GM18951 (cell line): ENCODE results near the gene DGUOK.

Source experiments
- POLR2A ChIP-seq: IDR thresholded peaks from 4 replicates; pipeline ENCODE4 v1.6.1; 2011; ENCODE audit warnings: mild to moderate bottlenecking; ENCODE audit not compliant: insufficient read length, insufficient read depth; ENCODE audit errors: extremely low read depth
- in situ Hi-C: fragments of 300-500 bp; cut with MboI; formaldehyde crosslinking; loops from one replicate; pipeline ENCODE4 v1.12.0; 2022; ENCODE audit warnings: low sequenced_read_pairs, mixed read lengths, inconsistent platforms; ENCODE audit not compliant: unreplicated experiment

The DGUOK gene

GRCh38 chr2:73919596-73920228 is 7.0 kb upstream of the DGUOK start:
- TF ChIP-seq POLR2A: no peak
- in situ Hi-C loops: no loop called here

DNA sequence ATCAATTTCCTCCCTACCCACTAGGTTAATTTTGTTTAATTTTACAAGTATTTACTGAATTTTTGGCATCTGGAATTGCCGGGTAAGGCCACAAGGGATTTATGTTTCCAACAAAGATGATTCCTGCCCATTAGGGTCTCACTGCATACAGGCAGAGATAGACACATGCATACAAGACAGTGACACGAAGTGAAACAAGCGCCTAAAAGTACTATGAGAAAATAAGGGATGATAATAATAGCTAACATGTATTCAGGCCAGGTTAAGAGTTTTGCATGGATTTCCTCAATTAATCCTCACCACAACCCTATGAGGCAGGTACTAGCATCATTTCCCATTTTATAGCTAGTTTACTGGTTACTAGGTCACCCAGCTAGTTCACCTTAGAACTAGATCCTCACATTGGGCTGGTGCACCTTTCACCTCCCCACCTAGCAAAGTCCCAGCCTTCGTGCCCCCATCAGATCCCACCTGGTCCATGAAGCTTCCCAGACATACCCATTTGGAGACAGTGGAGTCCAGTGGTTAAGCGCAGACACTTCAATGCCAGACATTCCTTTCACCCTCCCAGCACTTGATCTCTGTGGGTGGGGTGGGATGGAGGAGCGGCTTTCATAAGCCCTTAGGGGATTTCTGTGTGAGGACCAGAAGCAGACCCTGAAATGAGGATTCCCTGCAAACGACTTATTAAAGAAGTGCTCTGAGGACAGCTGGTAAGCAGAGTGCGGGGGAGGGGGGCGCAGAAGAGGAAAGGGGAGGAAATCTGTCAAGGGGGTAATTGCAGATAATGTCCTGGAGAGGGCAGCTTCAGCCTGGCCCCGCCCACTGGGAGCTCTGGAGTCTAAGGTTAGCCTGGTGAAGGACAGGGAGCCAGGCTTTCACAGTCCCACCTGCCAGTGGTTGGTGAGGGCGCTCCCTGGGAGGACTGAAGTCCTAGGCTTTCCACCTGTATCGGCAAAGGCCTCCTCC is 5.8 kb upstream of the DGUOK start:
- in situ Hi-C loops: no loop called here
- TF ChIP-seq POLR2A: no peak

DNA sequence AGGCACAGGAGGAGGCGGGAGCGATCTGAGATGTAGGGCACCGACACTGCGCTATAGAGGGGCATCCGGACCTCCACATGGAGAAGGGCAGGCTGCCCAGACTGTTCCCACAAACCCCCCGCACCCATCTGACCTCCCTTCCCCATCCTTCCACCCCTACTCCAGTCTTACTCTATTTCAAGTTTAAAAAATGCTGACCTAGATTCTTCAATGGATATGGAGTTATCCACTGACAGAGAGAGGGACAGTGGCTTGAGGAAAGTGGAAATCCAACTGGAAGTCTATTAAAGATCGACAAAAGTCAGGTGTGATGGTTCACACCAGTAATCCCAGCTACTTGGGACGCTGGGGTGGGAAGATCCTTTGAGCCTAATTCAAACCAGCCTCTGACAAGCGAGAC is 5.1 kb upstream of the DGUOK start:
- no peak for TF ChIP-seq POLR2A
- in situ Hi-C loops: no loop called here

- in situ Hi-C loops: no loop called here
- no peak for TF ChIP-seq POLR2A
Observed at GRCh38 chr2:73922681-73923080, 4.0 kb upstream of the DGUOK start.

- TF ChIP-seq POLR2A: no peak
- in situ Hi-C loops: no loop called here
Observed at GRCh38 chr2:73925033-73925704, 1.5 kb upstream of the DGUOK start.

DNA sequence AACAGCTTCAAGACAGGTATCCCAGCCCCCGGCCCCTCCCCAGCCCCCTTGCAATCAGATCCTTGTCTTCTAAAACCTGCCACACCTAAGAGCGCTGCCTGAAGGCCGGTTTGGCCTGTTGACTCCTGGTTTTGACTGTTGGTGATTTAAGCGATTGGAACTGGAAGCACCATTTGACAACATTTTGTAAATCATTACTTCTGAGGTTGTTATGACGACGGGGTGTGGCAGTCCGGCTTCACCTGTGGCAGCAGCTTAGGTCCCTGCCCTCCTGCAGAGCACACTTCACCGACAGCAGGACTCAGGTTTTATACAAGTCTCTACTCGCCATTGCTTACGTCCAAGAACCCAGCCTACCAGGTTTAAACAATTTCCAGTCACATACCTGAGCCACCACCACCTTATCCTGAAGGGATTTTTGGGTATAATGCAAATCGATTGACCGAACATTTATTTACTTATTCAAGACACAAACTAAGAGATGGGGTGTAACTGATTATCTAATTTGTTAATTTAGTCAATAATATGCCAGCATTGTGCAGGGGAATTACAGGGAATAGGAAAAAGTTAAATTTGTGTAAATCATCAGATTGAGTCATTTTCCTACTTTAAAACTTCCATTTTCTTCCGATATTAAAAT is 707 bp upstream of the DGUOK start:
- TF ChIP-seq POLR2A: no peak
- in situ Hi-C loops: no loop called here

GRCh38 chr2:73927344-73927743 is 664 bp downstream of the DGUOK start:
- in situ Hi-C loops: no loop called here
- no peak for TF ChIP-seq POLR2A

DNA sequence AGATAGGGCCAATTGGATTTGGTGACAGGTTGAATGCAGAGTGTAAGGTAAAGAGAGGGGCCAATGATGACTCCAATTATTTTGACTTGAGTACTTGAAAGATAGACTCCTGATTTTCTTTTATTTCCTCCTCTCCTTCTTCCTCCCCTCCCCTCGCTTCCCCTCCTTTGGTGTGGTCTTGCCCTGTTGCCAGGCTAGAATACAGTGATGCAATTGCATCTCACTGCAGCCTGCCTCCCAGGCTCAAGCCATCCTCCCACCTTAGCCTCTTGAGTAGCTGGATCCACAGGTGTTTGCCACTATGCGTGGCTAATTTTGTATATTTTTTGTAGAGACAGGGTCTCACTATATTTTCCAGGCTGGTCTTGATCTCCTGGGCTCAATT is 2.3 kb downstream of the DGUOK start:
- no peak for TF ChIP-seq POLR2A
- in situ Hi-C loops: no loop called here

DNA sequence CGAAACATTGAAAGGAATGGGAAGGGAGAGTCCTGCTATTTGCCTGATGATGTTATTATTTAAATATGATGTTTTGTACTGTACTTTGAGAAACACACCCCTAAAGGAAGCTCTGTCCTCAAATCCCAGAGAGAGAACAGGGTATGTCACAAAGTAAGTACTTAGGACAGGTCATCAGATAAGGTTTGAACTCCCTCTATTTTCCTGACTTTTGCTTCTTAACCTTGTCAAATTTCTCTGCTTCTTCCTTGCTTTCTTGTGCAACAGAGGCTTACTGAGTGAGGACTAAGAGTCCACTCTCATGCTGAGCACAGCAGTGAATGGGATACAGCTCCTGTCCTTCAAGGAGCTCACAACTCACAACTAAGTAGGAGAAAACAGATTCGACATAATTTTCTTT is 3.7 kb downstream of the DGUOK start:
- TF ChIP-seq POLR2A: no peak
- in situ Hi-C loops: no loop called here

DNA sequence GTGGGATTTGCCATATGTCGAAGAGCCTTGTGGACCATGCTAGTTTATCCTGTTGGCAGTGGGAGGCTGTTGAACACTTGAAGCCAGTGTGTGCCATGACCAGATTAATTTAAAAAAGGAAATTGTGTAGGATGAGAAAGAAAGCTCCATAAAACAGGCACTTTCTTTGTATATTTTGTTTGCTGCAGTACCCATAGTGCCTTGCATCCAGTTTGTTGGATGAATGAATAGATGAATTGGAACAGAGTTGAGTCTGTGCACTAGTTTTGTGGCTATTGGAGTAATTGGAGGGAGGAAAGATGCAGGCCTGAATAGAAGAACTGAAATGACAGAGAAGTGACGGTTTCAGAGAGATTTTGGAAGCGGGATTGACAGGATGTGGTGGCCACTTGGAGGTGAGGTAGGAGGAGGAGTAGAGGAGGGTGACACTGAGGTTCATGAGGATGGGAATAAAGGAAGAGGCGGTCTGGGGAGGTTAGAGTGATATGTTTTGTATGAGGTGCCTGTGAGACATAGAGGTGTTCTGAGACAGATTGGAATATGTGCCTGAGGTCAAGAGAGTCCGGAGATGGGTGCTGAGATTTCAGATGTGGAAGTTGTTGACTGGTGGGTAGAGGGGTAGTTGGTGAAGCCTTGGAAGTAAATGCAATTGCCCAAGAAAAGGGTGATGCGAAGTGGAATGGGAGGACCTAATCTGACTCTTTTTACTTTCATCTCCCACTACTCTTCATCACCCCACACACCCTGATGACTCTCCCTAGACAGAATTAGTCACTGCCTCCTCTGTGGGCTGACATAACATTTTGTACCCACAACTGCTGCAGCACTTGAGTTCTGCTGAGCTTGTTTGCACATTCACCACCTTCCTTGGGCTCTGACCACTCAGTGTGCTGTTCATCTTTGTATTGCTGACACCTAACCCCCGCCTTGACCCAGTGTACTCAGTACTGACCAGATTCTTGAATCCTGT is 5.1 kb downstream of the DGUOK start:
- in situ Hi-C loops: no loop called here

DNA sequence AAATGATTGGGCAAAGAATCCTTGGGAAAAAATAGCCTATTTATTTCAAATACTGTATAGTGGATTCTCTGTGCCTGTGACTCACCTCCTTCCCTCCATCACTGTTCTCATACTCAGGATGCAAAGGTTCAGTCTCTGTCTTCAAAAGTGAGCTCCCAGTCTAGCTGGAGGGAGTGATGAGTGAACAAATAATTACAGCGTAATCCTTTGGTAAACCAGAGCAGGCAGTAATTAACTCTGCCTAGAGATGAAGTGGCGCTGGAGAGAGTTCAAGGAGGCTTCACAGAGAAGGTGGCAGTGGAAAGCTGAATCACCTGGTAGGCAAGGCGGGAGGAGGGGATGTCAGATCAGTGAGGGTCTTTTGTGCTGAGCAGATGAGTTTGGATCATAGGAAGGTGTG is 6.5 kb downstream of the DGUOK start:
- TF ChIP-seq POLR2A: no peak
- in situ Hi-C loops: no loop called here

More for the DNA sequence above, 5.1 kb downstream of the DGUOK start:
- TF ChIP-seq POLR2A: no peak

DNA sequence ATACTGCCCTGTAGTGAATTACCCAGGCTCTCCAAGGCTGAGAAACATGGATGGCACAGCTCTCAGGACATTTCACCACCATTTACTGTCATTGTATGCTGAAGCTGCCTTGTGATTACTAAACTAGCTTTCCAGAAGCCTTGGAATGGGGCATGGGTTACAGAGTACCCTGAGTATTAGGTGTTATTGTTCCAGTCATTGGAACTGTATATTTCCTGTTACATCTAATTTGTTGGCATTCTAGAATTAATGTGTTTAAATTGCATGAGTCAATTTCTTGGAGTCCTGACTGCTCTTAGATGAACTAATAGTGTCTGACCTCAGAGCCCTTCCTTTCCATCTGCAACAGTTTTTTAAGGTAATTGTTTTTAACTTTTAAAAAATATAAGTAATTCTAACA is 9.0 kb downstream of the DGUOK start:
- in situ Hi-C loops: no loop called here

DNA sequence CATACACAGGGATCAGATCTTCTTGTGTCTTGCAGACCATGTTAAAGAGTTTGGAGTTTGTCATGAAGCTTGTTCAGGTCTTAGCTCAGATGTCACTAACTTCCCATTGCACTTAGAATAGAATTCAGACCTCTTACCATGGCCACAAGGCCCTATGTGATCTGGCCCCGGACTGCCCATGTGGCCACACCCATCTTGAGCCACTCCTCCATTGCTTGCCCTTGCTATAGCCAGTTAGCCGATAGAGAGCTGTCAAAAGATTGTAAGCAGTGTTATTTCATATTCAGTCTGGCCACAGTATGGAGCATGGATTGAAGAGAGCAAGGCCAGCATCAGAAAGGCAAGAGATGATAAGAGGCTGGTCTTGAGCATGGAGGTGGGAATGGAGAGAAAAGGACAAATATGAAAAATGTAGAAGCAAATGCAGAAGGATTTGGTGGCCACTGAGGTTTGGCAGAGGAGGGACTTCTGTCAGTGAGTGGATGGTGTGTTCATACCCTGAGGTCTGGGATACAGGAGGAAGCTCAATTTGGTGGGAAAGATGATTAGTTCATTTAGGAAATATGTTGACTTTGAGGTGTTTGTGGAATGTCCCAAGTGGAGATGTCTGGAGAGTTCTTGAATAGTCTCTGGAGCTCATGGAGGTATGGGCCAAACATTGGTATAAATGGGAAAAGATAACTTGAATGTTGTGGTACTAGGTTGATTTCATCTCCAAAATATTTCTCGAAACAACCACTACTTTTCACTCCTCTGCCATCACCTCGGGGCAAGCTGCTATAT is 10.6 kb downstream of the DGUOK start:
- in situ Hi-C loops: no loop called here
- no peak for TF ChIP-seq POLR2A

More for the DNA sequence above, 9.0 kb downstream of the DGUOK start:
- TF ChIP-seq POLR2A: no peak
